HL-60 (cell line): ENCODE measurements around the gene ARL3.

ENCODE experiments used
- POLR2AphosphoS5 ChIP-seq: IDR thresholded peaks from 2 replicates; pipeline ENCODE4 v1.6.1; 2012; ENCODE audit warnings: low read depth
- TF ChIP-seq, protein P1 (sequence below): IDR thresholded peaks from one replicate; pipeline ENCODE4 v1.5.1; 2011; ENCODE audit warnings: low read length, control low read depth, inconsistent platforms; ENCODE audit not compliant: insufficient read depth

DNA sequence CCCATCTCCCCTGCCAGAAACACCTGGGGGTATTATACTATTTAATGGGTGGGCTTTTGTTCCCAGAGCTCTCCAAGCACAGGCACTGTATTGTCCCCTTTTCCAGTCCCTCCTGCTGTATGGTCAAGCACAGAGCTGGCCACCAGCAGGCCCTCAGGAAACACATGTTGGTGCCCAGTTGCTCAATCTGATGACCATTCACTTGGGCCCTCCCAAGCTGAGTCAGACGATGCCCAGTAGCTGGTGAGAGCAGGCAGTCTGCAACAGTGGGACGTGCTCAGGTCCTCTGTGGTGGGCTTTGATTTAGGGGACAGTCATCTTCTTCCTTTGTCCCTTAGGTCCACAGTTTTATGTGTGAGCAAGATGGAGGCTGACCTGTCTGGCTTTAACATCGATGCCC, 12.1 kb upstream of the ARL3 start:
- TF ChIP-seq, protein P1, sequence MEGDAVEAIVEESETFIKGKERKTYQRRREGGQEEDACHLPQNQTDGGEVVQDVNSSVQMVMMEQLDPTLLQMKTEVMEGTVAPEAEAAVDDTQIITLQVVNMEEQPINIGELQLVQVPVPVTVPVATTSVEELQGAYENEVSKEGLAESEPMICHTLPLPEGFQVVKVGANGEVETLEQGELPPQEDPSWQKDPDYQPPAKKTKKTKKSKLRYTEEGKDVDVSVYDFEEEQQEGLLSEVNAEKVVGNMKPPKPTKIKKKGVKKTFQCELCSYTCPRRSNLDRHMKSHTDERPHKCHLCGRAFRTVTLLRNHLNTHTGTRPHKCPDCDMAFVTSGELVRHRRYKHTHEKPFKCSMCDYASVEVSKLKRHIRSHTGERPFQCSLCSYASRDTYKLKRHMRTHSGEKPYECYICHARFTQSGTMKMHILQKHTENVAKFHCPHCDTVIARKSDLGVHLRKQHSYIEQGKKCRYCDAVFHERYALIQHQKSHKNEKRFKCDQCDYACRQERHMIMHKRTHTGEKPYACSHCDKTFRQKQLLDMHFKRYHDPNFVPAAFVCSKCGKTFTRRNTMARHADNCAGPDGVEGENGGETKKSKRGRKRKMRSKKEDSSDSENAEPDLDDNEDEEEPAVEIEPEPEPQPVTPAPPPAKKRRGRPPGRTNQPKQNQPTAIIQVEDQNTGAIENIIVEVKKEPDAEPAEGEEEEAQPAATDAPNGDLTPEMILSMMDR = no peak
- no peak for TF ChIP-seq POLR2AphosphoS5
